GM10266 (cell line): ENCODE data around the gene TSPEAR.
A peak's percentile ranks its signal among the peaks of the same experiment; 100 is the strongest.
"Not testable (repeated sequence)": the region's sequence is repeated elsewhere in the genome, so short reads cannot be mapped to it uniquely, and the experiment has no call there.

Source experiments
- DNase-seq: peaks from one replicate; pipeline ENCODE4 v3.0.0; 2012; ENCODE audit errors: extremely low spot score
- TF ChIP-seq, protein P1 (sequence below): IDR thresholded peaks from 2 replicates; pipeline ENCODE4 v1.5.1; 2012; ENCODE audit warnings: mild to moderate bottlenecking, low read depth; ENCODE audit not compliant: control insufficient read depth, insufficient read depth; ENCODE audit errors: missing control alignments

TSPEAR gene

DNA sequence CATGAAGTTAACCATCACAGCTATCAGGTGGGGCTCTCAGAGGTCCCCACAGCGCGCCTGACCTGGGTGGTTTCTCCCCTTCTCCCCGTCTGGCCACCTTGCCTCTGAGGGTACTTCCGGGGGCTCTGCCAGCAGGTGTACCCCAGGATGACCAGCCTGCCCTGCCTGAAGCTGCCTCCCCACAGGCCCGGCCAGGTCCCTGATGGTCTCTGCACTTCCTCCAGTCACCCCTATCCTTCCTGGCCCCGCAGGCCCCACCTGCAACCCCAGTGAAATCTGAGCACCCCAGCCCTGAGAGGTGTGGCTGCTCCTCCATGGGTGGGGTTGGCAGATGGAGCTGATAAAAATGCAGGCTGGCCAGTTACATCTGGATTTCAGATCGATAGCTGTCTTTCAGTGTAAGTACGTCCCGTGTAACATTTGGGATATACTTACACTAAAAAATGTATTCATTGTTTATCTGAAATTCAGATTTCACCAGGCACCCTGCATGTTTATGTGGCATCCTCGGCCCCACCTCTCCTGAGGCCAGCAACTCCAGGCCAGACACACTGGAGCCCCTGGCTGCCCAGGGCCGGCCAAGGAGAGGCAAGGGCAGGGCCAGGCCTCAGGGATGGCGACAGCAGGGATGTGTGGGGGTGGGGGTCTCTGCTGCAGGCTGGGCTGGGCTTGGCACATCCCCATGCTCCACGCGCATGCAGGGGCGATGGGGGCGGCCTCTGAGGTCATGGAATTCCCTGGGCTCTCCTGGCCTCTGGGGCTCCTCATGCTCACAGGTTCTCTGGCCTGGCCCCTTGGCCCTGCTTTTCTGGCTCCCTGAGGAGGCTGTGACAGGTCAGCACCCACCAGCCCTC lies 230.9 kb downstream of the TSPEAR start:
- no peak for DNase-seq
- TF ChIP-seq, protein P1, sequence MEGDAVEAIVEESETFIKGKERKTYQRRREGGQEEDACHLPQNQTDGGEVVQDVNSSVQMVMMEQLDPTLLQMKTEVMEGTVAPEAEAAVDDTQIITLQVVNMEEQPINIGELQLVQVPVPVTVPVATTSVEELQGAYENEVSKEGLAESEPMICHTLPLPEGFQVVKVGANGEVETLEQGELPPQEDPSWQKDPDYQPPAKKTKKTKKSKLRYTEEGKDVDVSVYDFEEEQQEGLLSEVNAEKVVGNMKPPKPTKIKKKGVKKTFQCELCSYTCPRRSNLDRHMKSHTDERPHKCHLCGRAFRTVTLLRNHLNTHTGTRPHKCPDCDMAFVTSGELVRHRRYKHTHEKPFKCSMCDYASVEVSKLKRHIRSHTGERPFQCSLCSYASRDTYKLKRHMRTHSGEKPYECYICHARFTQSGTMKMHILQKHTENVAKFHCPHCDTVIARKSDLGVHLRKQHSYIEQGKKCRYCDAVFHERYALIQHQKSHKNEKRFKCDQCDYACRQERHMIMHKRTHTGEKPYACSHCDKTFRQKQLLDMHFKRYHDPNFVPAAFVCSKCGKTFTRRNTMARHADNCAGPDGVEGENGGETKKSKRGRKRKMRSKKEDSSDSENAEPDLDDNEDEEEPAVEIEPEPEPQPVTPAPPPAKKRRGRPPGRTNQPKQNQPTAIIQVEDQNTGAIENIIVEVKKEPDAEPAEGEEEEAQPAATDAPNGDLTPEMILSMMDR, result no peak

DNA sequence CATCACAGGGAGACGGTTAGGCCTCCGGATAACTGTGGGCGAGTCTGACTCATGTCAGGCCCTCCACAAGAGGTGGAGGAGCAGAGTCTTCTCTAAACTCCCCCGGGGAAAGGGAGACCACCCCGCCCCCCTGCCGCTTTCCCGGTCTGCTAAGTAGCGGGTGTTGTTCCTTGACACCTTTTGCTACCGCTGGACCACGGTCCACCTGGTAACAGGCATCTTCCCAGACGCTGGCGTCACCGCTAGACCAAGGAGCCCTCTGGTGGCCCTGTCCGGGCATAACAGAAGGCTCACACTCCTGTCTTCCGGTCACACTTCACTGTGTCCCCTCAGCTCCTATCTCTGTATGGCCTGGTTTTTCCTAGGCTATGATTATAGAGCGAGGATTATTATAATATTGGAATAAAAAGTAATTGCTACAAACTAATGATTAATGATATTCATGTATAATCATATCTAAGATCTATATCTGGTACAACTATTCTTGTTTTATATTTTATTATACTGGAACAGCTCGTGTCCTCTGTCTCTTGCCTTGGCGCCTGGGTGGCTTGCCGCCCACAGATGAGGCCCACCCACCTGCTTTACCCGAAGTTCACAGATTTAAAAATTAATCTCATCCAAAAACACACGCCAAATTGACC lies 231.7 kb downstream of the TSPEAR start:
- TF ChIP-seq, protein P1, result peak; percentile 62
- DNase-seq, result not testable (repeated sequence)

DNA sequence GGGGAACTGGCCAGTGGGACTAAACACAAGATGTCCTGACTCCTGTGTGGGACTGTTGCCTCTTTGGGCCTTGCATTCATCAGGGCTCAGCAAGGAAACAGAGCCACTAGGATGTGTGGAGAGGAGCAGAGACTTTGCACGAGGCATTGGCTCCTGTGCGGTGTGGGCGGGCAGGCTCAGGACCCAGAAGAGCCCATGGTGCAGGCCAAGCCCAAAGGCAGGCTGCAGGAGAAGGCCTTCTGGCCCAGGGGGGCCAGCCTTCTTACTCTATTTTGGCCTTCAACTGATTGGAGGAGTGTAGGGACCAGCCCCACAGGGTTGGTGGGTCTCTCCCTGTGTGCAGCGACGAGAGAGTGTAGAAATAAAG lies 232.6 kb downstream of the TSPEAR start:
- TF ChIP-seq, protein P1, result no peak
- DNase-seq, result no peak

DNA sequence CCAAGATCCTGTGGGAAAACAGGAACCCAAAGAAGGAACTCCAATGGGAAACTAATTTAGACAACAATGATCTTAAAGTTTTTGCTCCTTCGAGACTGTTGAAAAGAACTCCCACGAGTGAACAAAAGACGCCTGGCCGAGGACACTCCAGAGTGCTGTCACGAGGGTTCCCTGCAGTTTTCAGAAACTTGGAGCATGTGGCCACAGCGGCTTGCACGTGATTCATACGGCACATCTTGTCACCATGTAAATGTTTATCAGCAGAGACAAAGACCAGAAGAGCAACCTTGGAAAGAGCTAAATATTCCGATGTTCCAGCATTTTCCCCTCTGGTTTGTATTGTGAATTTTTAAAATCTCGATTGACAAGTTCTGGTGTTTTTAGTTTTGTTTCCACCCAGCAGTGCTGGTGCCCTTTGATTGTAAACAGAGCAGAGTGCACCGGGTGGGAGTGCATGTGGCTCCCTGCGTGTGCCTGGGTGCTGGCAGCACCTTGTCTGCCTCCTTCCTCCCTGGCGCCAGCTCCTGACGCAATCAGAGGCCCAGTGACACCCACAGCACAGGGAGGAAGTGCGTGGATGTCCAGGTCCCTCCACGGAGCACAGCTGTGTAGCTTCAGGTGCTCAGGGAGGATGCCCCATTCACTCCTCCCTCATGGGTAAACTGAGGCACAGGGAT lies 233.1 kb downstream of the TSPEAR start:
- no peak for DNase-seq
- TF ChIP-seq, protein P1, result no peak

DNA sequence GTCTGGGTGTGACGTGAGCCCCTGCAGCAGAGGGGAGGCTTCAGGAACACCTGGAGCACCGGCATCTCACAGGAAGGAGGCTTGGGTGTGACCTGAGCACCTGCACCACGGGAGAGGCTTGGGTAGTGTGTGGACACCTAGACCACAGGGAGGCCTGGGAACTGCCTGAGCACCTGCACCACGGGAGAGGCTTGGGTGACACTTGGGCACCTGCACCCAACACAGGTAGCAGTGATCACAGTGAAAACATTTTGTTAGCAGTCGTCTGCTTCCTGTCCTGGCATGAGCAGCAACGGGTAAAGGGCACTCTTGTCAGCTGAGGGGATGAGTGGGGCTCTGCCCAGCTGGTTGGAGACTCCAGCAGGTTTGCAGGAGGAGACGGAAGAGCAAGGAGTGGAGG lies 233.7 kb downstream of the TSPEAR start:
- TF ChIP-seq, protein P1, result no peak

DNA sequence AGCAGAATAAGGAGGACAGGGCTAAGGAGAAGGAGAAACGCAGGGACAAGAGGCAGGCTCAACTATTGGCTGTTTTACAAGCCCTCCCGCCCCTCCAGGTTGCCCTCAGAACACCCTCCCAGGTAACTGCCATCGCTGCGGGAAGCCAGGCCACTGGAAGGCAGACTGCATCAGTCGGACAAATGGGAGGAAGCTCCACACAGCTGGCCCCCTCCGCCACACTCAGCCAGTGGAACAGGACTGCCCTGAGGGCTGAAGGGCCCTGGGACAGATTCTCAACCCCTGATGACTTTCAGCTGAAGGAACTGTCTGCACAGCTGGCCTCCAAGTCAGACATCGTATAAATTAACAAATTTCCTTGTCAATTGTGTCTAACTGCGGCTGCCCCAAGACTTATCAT lies 234.2 kb downstream of the TSPEAR start:
- DNase-seq, result no peak
- TF ChIP-seq, protein P1, result no peak

More for the DNA sequence above, 233.7 kb downstream of the TSPEAR start:
- no peak for DNase-seq

- TF ChIP-seq, protein P1, result no peak
- DNase-seq, result no peak
Measured at GRCh38 chr21:44475266-44475845, 236.0 kb downstream of the TSPEAR start.
